NCI-H2171 treated with DMSO at 0.1 percent for 48 hours (cell line): ENCODE results near the gene BORCS5.
A peak's percentile ranks its signal among the peaks of the same experiment; 100 is the strongest.
"Not testable (repeated sequence)": the region's sequence is repeated elsewhere in the genome, so short reads cannot be mapped to it uniquely, and the experiment has no call there.

Experiments used
- DNase-seq: peaks from one replicate; lab custom pipeline; 2025; lab: John Stamatoyannopoulos, UW

Gene BORCS5

GRCh38 chr12:12356896-12357718 lies at the start of gene BORCS5:
BORCS5 (plus strand) TSS chr12:12357078; CDS start chr12:12357452, 374 bp downstream.
- DNase-seq: peak; percentile 81

DNA sequence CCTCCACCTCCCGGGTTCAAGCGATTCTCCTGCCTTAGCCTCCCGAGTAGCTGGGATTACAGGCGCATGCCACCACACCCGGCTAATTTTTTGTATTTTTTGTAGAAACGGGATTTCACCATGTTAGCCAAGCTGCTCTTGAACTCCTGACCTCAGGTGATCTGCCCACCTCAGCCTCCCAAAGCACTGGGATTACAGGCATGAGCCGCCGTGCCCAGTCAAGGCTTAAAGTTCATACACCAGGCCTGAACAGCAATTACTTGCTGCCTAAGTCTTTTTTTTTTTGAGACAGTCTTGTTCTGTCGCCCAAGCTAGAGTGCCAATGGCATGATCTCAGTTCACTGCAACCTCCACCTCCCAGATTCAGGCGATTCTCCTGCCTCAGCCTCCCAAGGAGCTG lies 46.2 kb upstream of the BORCS5 start:
- DNase-seq: not testable (repeated sequence)

GRCh38 chr12:12315838-12316237 lies 41.0 kb upstream of the BORCS5 start:
- DNase-seq: no peak

DNA sequence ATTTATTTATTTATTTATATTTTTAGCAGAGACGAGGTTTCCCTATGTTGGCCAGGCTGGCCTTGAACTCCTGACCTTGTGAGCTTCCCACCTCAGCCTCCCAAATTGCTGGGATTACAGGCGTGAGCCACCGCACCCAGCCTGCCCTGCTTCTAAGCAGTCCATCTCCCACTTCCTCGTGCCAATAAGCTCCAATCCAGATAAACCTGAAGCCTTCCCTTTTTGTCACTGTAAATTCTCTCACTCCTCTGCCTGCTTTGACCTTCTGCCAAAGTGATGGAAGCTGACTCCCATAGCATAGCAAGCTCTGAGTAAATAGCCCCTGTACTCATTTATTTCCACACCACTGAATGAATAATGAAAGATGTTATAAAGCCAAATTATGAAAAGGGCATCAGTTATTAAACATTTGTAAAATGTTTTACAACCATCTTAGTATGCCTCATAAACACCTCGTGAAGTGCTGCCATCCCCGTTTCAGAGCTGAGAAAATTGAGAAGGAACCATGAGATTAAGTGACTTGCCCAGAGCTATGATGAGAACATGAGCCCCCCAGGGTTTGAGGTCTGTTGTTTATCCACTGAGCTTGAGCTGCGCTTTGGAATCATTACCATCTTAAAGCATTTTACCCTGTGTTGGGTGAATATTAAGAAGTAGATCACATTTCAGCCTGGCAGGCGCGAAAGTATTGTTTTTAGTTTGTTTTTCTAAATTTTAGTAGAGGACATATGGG lies 37.3 kb upstream of the BORCS5 start:
- peak; percentile 52 for DNase-seq

DNA sequence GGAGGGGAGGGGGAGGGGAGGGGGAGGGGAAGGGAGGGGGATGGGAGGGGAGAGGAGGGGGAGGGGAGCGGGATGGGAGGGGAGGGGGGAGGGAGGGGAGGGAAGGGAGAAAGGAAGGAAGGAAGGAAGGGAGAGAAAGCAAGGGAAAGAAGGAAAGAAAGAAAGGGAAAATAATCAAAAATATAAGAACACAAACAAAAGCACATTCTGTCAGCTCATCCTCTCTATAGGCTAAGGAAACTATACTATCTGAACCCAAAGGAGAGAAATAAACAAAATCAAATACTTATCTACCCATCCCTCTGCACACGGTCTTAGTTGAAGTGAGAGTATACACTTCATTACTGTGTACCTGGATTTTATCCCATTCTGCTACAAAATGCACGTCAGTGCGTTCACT lies 33.8 kb upstream of the BORCS5 start:
- DNase-seq: no peak

DNA sequence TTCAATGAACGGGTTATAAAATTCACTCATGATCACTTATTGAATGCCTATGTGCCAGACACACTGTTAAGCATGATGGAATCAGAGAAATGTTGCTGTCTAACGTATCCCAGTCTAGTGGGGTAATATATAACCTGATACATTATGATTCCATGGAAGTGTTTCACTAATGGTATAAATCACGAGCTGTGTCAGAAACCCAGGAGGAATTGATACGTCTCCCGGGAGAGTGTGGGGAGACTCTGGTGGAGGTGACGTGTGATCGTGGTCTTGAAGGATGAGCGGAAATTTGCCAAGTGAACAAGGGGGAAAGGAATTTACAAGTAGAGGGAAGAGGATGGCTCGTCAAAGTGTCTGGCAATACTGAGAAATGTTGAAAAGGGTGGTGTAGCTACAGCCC lies 33.3 kb upstream of the BORCS5 start:
- DNase-seq: peak; percentile 0

GRCh38 chr12:12326262-12326661 lies 30.6 kb upstream of the BORCS5 start:
- DNase-seq: no peak

GRCh38 chr12:12327802-12328201 lies 29.1 kb upstream of the BORCS5 start:
- DNase-seq: peak; percentile 39

DNA sequence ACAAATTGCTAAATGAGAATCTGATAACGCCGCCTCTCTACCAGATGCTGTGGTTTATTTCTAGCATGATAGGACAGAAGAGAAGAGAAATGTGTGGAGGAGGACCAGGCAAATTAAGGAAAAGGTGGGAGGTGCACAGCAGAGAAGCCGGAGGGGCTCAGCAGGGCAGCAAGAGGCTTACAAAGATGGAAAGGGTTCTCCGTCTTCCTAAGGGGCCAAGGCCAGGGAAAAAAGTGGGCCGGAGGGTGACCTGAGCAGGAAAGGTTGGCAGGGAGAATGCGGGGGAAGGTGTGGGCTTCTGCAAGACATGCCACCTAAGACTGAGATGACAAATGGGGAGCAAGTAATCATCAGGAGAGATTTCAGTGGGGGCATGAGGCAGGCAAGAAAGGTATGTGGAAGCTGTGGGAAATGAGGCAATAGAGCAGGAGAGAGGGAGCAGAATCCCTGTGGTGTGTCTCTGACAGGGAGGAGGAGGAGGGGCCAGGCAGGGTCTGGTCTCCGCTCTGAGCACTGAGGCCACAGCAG lies 25.6 kb upstream of the BORCS5 start:
- DNase-seq: no peak

GRCh38 chr12:12331896-12332295 lies 25.0 kb upstream of the BORCS5 start:
- no peak for DNase-seq

- DNase-seq: no peak
Measured at GRCh38 chr12:12333407-12334366, 23.2 kb upstream of the BORCS5 start.

DNA sequence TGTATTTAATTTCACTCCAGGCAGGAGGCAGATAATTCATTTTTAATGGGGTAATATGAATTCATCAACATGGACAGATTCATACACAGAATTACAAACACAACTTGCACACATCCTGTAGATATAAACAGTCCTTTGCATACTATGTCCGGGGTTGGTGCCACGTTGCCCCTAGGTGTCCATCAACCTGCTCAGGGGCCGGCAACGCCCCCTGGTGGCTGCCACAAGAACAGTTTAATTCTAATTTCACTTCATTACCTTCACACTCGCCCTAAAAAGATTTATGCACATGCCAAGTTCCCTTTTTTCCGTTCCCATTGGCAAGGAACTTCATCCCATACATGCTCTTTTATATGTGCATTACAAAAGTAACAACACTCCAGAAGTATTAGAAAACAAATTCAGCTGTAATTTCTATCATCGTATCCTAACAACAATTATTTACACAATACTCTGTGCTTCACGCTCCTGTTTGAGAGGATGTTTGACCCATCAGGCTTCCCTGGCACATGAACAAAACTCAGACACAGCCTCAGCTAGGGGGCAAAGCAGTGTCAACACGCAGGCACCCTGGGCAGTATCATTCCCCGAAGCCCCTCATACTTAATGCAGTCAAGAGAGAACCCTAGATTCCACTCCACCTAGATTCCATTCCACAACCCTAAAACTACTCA lies 22.4 kb upstream of the BORCS5 start:
- DNase-seq: peak; percentile 25

GRCh38 chr12:12336049-12336411 lies 20.8 kb upstream of the BORCS5 start:
- no peak for DNase-seq

GRCh38 chr12:12336511-12336910 lies 20.4 kb upstream of the BORCS5 start:
- no peak for DNase-seq

GRCh38 chr12:12338527-12339168 lies 18.2 kb upstream of the BORCS5 start:
- DNase-seq: no peak

GRCh38 chr12:12349711-12350665 lies 6.9 kb upstream of the BORCS5 start, which contains the start of gene MANSC1:
MANSC1 (minus strand) TSS chr12:12350242; CDS start chr12:12343314, 6,928 bp downstream.
- peak; percentile 10 for DNase-seq

DNA sequence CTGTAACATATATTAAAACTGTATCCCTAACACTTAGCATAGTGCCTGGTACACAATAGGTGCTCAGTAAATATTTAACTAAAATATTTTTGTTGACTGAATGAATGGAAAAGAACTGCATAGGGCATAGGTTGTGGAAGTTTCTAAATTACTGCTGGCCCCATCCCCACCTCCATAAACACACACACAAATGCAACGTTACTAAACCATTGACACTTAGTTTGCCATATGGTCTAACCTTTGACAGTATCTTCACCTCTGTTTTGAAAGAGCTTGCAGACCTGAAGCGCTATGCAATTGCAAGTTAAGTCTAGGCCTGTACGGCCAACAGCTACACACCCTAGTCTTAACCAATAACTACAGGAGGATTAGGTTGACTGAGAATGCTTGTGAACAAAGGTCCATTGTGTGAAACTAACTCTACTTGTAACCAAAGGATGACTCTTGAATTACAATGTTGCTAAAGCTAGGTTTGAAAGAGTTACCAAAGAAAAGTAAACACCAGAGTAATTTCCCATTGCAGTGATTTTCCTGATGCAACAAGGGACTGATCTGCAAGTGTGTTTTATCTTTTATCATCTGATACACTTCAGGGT lies 5.9 kb upstream of the BORCS5 start:
- no peak for DNase-seq

GRCh38 chr12:12351468-12352185 lies 5.3 kb upstream of the BORCS5 start:
- DNase-seq: not testable (repeated sequence)
